LNCaP clone FGC (cell line): ENCODE measurements around the gene KIF3A.

Source experiments
- DNase-seq: peaks from one replicate; pipeline ENCODE4 v3.0.0-alpha.2; 2011; ENCODE audit warnings: low read depth
- H3K4me3 ChIP-seq: 2 replicates; pipeline ENCODE4 v1.5.1; 2011; ENCODE audit warnings: mild to moderate bottlenecking, low read depth, low read length, control low read depth
- CTCF ChIP-seq: IDR thresholded peaks from 2 replicates; pipeline ENCODE4 v1.5.1; 2012; ENCODE audit warnings: mild to moderate bottlenecking; ENCODE audit not compliant: control insufficient read depth, insufficient read depth; ENCODE audit errors: extremely low read depth

Gene KIF3A

GRCh38 chr5:132664696-132665209 is 72.6 kb downstream of the KIF3A start:
- no peak for TF ChIP-seq CTCF
- H3K4me3 ChIP-seq = no peak overlapping the region
- DNase-seq = no peak

- DNase-seq = no peak
- no peak for TF ChIP-seq CTCF
- H3K4me3 ChIP-seq = no peak overlapping the region
These were observed 73.3 kb downstream of the KIF3A start for GRCh38 chr5:132663771-132664695.

GRCh38 chr5:132662925-132663770 is 74.2 kb downstream of the KIF3A start:
- no peak overlapping the region for H3K4me3 ChIP-seq
- no peak for DNase-seq
- no peak for TF ChIP-seq CTCF

- no peak for DNase-seq
- H3K4me3 ChIP-seq = no peak overlapping the region
- TF ChIP-seq CTCF = no peak
These were observed 75.3 kb downstream of the KIF3A start for GRCh38 chr5:132662004-132662401.

GRCh38 chr5:132661231-132662003 is 75.9 kb downstream of the KIF3A start:
- TF ChIP-seq CTCF = peak; percentile 16; the same call in 1 of the 2 replicates
- no peak for DNase-seq
- H3K4me3 ChIP-seq = no peak overlapping the region
